RCC 7860 (cell line): ENCODE data around the gene RNU2-1.
"Not testable (repeated sequence)": the region's sequence is repeated elsewhere in the genome, so short reads cannot be mapped to it uniquely, and the experiment has no call there.

Experiments
- DNase-seq: peaks from one replicate; pipeline ENCODE4 v3.0.0-alpha.2; 2015; ENCODE audit warnings: low spot score
- FAIRE-seq: peaks from 2 replicates; lab custom pipeline; 2012; peaks lifted over from hg19 to GRCh38; lab: Jason Lieb, UNC

Gene RNU2-1

DNA sequence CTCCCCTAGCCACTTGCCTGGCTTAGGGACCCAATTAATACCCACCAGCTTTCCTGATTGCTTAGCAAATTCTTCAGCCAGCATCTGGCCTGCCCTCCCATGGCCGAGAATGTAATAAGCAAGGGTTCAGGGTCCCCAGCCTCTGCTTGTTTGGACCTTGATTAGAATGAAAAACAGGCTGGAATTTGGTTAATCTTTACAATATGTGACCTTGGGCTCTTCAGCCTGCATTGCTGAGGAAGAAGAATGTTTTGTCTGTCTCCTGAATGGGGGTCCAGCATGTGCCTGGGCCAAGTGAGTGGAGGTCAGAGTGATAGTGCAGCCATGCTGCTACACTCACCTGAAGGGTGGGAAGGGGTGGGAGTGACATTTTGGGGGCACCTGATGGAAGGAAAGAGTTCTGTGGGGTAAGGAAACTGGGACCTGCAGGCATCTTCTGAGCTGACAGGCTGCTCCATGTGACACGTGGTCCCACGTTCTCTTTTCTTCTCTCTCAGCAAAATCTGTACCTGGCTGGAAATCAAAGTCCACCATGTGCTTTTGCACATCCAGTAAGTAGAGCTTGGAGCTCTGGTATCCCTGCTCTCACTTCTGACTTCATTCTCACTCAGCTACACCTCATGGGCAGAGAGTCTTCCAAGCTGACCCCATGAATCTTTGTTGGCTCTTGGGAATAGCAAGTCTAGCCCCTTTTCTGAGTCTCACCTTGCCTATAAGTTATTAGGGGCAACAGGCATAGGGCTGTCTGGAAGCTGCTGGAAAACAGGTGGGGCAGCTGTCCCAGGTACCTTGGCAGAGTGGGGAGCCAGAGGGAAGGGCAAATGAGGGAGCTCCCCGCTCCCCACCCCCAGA, 16.8 kb downstream of the RNU2-1 start:
- FAIRE-seq (no peak), DNase-seq (no peak)

DNA sequence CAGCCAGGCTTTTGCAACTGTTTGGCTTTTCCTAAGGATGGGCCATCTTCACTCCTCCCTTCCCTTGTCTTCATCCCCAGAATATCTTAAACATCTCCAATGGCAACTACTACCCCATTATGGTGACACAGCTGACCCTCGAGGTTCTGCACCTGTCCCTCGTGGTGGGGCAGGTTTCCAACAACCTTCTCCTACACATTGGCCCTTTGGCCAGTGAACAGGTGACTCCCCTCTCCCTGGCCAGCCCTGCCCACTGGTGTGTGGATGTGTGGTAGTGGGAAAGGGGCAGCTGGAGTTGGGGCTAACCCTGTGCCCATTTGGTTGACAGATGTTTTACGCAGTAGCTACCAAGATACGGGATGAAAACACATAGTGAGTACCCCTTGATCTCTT, 17.4 kb downstream of the RNU2-1 start:
- FAIRE-seq: no peak
- no peak for DNase-seq

DNA sequence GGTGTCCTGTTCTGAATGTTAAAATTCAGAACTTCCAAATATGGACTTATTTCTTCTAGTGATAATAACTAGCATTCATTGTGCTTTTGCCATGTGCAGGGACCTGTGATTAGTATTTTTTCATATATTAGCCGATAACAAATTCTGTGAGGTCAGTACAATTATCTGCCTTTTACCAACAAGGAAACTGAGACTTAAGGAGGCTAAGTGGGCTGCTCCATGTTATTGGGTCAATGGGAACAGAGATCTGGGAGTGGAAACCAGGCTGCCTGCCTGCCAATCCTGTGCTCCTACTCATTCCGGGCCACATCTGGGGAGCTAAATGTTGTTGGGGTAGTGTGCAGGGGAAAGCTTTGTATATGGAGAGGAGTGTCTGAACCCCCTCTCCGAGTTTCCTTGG, 18.4 kb downstream of the RNU2-1 start:
- DNase-seq (no peak), FAIRE-seq (no peak)

DNA sequence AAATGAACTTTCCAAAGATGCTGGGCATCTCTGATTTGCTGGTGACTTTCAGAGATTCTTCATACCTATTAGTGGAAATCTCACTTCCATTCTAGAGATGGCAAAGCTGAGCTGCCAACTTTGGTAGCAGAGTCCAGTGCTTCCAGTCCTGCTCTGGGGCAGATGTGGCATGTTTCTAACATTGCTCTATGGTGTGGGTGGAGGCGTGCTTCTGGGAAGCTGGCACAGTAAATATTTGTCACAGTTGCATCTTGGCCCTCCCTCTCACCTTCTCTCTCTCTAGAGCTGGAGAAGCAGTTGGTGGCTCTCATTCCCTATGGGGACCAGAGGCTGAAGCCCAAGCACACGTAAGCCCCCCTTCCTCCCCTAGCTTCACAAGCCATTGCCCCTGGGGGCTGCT, 20.2 kb downstream of the RNU2-1 start:
- no peak for DNase-seq
- FAIRE-seq: no peak

DNA sequence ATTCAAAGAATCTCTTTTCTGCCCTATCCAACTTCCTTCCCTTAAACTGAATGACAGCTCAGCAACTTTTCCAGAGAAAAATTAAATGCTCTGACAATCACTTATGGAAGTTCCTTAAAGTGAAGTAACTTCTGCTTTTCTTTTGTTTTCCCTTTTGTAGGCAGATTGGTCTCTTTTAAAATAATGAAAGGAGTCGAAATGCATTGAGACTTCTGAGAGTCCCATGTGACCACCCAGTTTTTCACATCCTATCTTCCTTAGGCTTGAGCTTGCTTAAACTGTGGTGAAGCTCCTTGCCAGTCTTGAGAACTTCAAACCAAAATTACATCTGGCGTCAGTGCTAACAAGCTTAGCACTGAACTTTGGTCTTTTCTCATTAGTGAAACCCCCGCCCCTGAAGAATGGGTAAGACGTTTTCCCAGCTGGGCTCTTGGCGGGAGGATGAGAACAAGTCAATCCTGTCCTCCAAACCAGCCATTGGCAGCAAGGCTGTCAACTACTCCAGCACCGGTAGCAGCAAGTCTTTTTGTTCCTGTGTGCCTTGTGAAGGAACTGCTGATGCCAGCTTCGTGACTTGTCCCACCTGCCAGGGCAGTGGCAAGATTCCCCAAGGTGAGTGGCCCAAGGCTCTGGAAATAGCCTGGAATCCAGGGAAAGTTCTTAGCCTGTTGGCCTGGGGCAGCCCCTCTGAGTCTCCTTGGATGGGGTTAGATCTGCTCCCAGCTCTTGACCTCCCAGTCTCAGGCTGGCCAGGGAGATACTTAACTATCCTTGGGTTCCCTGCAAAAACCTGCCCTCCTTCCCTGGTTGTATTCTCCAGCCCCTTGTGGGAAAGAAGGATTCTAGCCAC, 20.9 kb downstream of the RNU2-1 start:
- DNase-seq: no peak
- FAIRE-seq: no peak

DNA sequence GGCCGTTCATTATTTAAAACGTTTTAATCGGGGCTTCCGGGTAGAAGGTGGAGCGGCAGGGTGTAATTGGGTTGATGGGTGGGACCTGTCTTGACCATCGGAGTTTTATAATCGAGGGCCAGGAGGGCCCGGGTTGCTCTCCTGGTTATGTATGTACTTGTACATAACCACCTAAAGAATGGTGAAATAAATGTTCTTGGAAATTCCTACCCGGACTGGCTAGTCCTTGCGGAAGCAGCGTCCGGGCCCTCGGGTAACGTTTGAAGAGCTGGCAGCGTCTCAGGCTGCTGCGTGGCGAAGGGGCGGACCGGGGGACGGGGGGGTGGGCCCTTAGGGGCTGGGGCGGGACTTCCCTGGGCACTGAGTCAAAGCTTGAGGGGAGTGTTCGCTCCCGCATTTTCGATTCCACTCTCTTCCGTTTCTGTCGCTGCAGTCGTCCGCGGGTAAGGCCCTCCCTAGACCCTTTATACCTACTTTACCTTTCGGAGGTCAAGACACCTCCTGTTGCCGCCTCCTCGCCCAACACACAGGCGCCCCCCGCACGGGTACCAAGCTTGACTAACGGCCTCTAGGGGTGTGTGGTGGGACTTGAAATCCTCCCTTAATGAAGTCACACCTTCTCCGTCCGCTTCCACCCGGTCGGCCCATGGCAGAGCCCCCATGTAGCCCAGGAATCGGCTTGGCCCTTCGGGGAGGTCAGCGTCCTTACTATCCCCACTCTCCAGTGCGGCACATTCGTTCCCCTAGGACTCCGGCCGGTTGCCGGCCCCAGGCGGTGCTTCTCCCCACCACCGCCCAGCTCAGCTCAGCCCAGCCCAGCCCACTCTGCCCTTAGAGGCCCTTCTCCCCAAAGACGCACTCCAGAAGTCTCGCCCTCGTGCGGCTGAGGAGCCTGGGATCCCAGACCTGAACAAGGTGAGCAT, 22.0 kb downstream of the RNU2-1 start, which contains the start of gene TMEM106A:
Gene TMEM106A (plus strand): TSS at position 396 of the 923 bp plus-strand sequence. CDS start 1,167 bp downstream, outside the sequence.
- DNase-seq (peak; percentile 69), FAIRE-seq (no peak)

DNA sequence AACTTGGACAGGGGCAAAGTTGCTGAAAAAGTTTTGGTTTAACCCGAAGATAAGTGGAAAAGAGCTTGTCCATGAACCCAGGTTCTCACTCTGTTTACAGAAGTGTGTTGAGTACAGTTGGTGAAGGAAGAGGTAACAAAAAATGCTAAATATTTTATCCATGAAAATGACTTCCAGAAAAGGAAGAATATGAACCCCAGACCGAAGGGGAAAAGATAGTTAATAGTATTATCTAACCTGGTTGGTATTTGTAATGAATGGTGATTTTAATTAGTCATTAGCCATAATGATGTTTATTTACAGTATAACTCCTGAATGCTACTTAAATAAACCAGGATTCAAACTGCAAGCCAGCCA, 22.7 kb downstream of the RNU2-1 start:
- FAIRE-seq (no peak), DNase-seq (no peak)

DNA sequence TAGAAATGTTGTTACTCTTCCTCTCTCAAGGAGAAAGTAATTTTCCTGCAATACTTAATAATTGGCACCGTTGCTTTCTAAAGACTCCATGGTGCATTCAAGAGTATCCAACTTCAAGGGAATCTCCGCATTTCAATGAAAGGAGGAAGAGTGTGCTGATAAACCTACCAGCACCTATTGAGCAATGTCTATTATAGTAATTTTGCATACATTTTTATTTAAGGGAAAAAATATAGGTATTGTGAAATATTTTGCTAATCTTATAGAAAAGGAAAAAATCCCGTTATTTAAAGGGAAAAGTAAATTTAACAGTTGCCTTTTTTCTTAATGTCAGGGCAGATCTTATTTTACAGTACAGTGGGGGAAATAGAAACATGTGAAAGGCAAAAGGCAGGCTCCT, 23.2 kb downstream of the RNU2-1 start:
- FAIRE-seq (no peak), DNase-seq (no peak)

DNA sequence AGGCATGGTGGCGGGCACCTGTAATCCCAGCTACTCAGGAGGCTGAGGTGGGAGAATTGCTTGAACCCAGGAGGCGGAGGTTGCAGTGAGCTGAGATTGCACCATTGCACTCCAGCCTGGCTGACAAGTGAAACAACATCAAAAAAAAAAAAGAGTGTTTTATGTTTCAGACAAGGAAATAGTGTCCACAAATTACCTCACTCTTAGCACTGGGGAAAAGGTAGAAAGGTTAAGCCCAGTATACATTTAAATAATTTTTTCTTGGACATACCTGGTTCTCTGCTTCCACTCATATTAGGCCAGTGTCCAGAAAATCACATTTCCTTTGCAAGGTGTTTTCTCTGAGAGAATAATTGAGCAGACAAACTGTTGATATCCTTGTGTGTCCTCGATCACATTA, 30.8 kb downstream of the RNU2-1 start:
- not testable (repeated sequence) for FAIRE-seq, DNase-seq

DNA sequence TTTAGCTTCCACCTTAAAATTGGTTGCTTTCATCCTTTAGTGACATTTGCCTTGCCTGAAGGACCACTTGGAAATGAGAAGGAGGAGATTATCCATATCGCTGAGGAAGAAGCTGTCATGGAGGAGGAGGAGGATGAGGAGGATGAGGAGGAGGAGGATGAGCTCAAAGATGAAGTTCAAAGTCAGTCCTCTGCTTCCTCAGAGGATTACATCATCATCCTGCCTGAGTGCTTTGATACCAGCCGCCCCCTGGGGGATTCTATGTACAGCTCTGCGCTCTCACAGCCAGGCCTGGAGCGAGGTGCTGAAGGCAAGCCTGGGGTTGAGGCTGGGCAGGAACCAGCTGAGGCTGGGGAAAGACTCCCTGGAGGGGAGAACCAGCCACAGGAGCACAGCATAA, 33.6 kb downstream of the RNU2-1 start:
- DNase-seq (no peak), FAIRE-seq (no peak)

DNA sequence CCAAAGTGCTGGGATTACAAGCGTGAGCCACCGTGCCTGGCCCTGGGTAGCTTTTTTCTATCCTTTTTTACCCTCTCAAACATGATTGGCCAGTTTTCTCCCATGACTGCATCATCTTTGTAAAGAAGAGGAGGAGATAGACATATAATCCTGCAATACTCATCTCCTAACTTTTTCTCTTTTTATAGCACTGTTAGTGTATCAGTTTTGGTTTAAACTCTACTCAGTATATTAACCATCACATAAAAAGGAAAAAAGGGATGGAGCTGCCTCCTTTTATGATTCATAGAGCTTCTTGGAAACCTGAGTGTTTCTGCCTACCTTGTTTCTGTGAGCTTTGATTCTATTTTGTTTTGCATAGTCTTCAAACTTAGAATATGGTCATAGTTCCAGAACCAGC, 34.1 kb downstream of the RNU2-1 start:
- no peak for FAIRE-seq
- no peak for DNase-seq

DNA sequence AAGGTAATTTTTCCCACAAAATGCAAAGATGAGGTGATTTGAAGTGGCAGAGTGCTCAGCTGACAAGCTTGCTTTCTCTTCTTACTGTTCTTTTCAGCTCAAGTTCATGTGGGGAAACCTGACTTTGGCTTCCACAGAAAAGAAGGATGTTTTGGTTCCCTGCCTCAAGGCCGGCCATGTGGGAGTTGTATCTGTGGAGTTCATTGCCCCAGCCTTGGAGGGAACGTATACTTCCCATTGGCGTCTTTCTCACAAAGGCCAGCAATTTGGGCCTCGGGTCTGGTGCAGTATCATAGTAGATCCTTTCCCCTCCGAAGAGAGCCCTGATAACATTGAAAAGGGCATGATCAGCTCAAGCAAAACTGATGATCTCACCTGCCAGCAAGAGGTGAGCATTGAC, 40.5 kb downstream of the RNU2-1 start:
- no peak for FAIRE-seq
- no peak for DNase-seq

DNA sequence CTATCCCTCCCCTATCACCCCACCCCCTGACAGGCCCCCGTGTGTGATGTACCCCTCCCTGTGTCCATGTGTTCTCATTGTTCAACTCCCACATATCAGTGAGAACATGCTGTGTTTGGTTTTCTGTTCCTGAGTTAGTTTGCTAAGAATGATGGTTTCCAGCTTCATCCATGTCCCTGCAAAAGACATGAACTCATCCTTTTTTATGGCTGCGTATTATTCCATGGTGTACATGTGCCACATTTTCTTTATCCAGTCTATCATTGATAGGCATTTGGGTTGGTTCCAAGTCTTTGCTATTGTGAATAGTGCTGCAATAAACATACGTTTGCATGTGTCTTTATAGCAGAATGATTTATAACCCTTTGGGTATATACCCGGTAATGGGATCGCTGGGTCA, 47.1 kb downstream of the RNU2-1 start:
- DNase-seq, FAIRE-seq: not testable (repeated sequence)

DNA sequence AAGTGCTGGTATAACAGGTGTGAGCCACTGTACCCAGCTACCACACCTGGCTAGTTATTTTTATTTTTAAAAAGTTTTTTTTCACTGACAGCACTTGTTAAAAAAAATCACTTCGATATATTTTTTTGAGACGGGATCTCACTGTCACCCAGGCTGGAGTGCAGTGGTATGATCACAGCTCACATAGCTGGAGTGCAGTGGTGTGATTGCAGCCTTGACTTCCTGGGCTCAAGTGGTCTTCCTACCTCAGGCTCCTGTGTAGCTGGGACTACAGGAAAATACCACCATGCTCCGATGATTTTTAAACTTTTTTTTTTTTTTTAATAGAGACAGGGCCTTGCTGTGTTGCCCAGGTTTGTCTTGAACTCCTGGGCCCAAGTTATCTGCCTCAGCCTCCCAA, 49.9 kb downstream of the RNU2-1 start:
- DNase-seq (no peak), FAIRE-seq (no peak)
